Activated B cell treated with CpG ODN at 0.5 μM for 24 hours (primary cell): ENCODE results near the gene NTS. TPM values are rescaled to one million over a fixed set of nuclear protein-coding genes. Genes with fewer than 3 reads are reported as not detected.

ENCODE experiments used
- ATAC-seq: fragments of 200-7000 bp; cut with Tn5 transposase; one replicate; pipeline ENCODE4 v1.10.0; 2021; ENCODE audit warnings: low read depth, mild to moderate bottlenecking, moderate library complexity
- CTCF ChIA-PET: fragments of 350-600 bp; sonication (Branson Sonifier 250); formaldehyde crosslinking; loops from one replicate; lab custom pipeline; 2021; ENCODE audit warnings: antibody characterized with exemption; lab: Charles Lee
- POLR2A ChIA-PET: fragments of 350-600 bp; sonication (Branson Sonifier 250); formaldehyde crosslinking; loops from one replicate; lab custom pipeline; 2021; ENCODE audit warnings: antibody characterized with exemption; lab: Charles Lee
- DNase-seq: peaks from one replicate; pipeline ENCODE4 v3.0.0; 2022
- H3K27ac Mint-ChIP-seq: one replicate; pipeline ENCODE4 v1.8.0; 2020; ENCODE audit warnings: mixed read lengths
- H3K27me3 Mint-ChIP-seq: one replicate; pipeline ENCODE4 v1.8.0; 2021; ENCODE audit warnings: mixed read lengths
- H3K36me3 Mint-ChIP-seq: one replicate; pipeline ENCODE4 v1.8.0; 2021; ENCODE audit warnings: low read depth, mixed read lengths
- H3K4me1 Mint-ChIP-seq: one replicate; pipeline ENCODE4 v1.8.0; 2021; ENCODE audit warnings: mixed read lengths
- H3K4me3 Mint-ChIP-seq: one replicate; pipeline ENCODE4 v1.8.0; 2020; ENCODE audit warnings: mild to moderate bottlenecking, mixed read lengths
- H3K9me3 Mint-ChIP-seq: one replicate; pipeline ENCODE4 v1.8.0; 2020; ENCODE audit warnings: mixed read lengths
- intact Hi-C: fragments of 100-400 bp; cut with micrococcal nuclease; formaldehyde crosslinking; loops from one replicate; pipeline ENCODE4 v1.15.1; 2024
- total RNA-seq: library from RNA; stranded (reverse); gene quantifications from 2 replicates; pipeline ENCODE4 v1.2.3, GENCODE V29; 2022
- TF ChIP-seq, protein P1 (sequence below): fragments of 200-600 bp; IDR thresholded peaks from one replicate; pipeline ENCODE4 v1.8.0; 2022; ENCODE audit warnings: antibody characterized with exemption, mild to moderate bottlenecking

Gene NTS
- total RNA-seq, 1 donor from 2014 or later: not detected

- ChIA-PET POLR2A (no interaction called here), CTCF (interaction anchor here (0.6 to 1.5 kb wide), 6 partner anchors 11 to 442 kb away, joined by 3 to 5 read pairs (median 3); no protein-coding TSS in a partner anchor)
- no peak for DNase-seq
- Mint-ChIP-seq H3K27me3 (no peaks in the 10 kb centered on the region), H3K9me3 (no peaks in the 10 kb centered on the region), H3K27ac (no peak overlapping the region), H3K4me1 (no peaks in the 10 kb centered on the region), H3K4me3 (no peak overlapping the region), H3K36me3 (no peaks in the 10 kb centered on the region)
- TF ChIP-seq, protein P1, sequence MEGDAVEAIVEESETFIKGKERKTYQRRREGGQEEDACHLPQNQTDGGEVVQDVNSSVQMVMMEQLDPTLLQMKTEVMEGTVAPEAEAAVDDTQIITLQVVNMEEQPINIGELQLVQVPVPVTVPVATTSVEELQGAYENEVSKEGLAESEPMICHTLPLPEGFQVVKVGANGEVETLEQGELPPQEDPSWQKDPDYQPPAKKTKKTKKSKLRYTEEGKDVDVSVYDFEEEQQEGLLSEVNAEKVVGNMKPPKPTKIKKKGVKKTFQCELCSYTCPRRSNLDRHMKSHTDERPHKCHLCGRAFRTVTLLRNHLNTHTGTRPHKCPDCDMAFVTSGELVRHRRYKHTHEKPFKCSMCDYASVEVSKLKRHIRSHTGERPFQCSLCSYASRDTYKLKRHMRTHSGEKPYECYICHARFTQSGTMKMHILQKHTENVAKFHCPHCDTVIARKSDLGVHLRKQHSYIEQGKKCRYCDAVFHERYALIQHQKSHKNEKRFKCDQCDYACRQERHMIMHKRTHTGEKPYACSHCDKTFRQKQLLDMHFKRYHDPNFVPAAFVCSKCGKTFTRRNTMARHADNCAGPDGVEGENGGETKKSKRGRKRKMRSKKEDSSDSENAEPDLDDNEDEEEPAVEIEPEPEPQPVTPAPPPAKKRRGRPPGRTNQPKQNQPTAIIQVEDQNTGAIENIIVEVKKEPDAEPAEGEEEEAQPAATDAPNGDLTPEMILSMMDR: no peak
- intact Hi-C loops: loop anchor here (1.0 kb wide), 1 partner anchor 390 kb away; no protein-coding TSS in a partner anchor
- no peak for ATAC-seq
Measured at GRCh38 chr12:85866986-85867776, 6.9 kb upstream of the NTS start.

DNA sequence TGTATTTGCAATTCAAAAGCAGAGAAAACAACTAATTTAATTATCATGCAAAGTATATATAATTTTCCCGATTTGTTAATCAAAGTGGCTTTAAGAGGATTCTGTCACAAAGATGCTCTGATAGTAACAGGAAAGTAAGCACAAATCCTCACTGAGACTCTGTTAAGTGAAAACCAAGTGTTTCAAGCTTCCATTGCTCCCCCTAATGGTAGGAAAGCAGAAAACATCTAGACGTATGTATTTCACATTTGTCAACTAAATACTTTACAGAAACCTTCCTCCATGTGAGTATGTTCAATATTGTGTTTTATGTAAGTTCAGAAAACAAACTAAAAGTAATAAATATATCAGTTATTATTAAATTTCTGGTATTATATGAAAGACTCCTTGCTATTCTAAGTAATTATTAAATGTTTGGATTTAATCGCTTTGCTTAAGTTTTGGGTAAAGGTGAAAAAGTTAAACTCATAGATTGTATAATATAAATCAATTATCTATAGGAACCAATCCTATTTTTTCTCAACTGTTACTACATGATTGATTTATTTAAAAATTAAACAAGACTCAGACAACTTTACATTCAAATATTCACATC, 1.5 kb upstream of the NTS start:
- intact Hi-C loops: loop anchor here (2.0 to 5.0 kb wide), 4 partner anchors 295 to 998 kb away; no protein-coding TSS in a partner anchor

GRCh38 chr12:85877459-85877858, 3.4 kb downstream of the NTS start:
- Mint-ChIP-seq H3K27ac (no peak overlapping the region), H3K4me1 (no peaks in the 10 kb centered on the region), H3K9me3 (no peaks in the 10 kb centered on the region), H3K4me3 (no peak overlapping the region), H3K36me3 (no peaks in the 10 kb centered on the region), H3K27me3 (no peaks in the 10 kb centered on the region)
- ChIA-PET POLR2A (no interaction called here), CTCF (interaction anchor here (1.1 kb wide), 1 partner anchor 10 kb away, joined by 3 read pairs; no protein-coding TSS in a partner anchor)
- ATAC-seq: no peak
- intact Hi-C loops: no loop called here
- TF ChIP-seq, protein P1: no peak
- no peak for DNase-seq

More for the DNA sequence above, 1.5 kb upstream of the NTS start:
- no peaks in the 10 kb centered on the region for H3K9me3 Mint-ChIP-seq
- TF ChIP-seq, protein P1: peak; percentile 42
- no peaks in the 10 kb centered on the region for H3K36me3 Mint-ChIP-seq
- CTCF ChIA-PET: interaction anchor here (1.4 kb wide), 1 partner anchor 447 kb away, joined by 3 read pairs; no protein-coding TSS in a partner anchor
- H3K4me1 Mint-ChIP-seq: no peaks in the 10 kb centered on the region
- H3K27me3 Mint-ChIP-seq: no peaks in the 10 kb centered on the region
- peak; percentile 34 for ATAC-seq
- no peak for DNase-seq
- H3K4me3 Mint-ChIP-seq: no peak overlapping the region
- POLR2A ChIA-PET: no interaction called here
- H3K27ac Mint-ChIP-seq: no peak overlapping the region

DNA sequence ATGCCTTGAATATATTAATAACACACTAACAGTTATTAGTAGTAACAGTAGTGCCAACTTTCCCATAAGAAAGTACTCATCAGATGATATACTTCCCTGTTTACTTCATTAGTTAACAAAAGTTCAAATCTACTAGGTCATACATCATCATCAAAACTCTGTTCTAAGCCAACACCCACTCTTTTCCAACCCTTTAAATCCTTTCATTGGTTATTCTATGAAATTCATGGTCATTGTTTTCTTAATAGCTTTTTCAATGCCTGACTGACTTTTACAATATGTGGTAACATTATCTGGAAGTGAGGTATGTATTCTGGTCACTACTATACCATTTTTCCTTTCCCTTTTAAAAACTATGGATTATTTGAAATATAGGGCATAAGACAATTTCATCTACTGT, 9.7 kb downstream of the NTS start:
- ChIA-PET POLR2A (no interaction called here), CTCF (no interaction called here)
- DNase-seq (no peak), ATAC-seq (no peak)
- no peak overlapping the region for H3K27ac Mint-ChIP-seq
- no peaks in the 10 kb centered on the region for H3K27me3 Mint-ChIP-seq
- TF ChIP-seq, protein P1: no peak
- no peaks in the 10 kb centered on the region for H3K4me1 Mint-ChIP-seq
- H3K36me3 Mint-ChIP-seq: no peaks in the 10 kb centered on the region
- no peak overlapping the region for H3K4me3 Mint-ChIP-seq
- no peaks in the 10 kb centered on the region for H3K9me3 Mint-ChIP-seq
- intact Hi-C loops: no loop called here

GRCh38 chr12:85894653-85895052, 20.6 kb downstream of the NTS start:
- no peak overlapping the region for H3K4me3 Mint-ChIP-seq
- no peak for DNase-seq
- TF ChIP-seq, protein P1: no peak
- H3K27ac Mint-ChIP-seq: no peak overlapping the region
- H3K36me3 Mint-ChIP-seq: no peaks in the 10 kb centered on the region
- no peaks in the 10 kb centered on the region for H3K4me1 Mint-ChIP-seq
- intact Hi-C loops: no loop called here
- H3K9me3 Mint-ChIP-seq: no peaks in the 10 kb centered on the region
- ChIA-PET POLR2A (no interaction called here), CTCF (no interaction called here)
- ATAC-seq: no peak
- no peaks in the 10 kb centered on the region for H3K27me3 Mint-ChIP-seq
